Astrocyte (in vitro differentiated cells and primary cell): ENCODE measurements around the gene ABHD17C. TPM values are rescaled to one million over a fixed set of nuclear protein-coding genes. Genes with fewer than 3 reads are reported as not detected.

ENCODE experiments used
- DNase-seq: peaks from one replicate; pipeline ENCODE4 v3.0.0-alpha.2; 2010; ENCODE audit warnings: low read depth
- FAIRE-seq: peaks from 2 replicates; lab custom pipeline; 2011; peaks lifted over from hg19 to GRCh38; lab: Jason Lieb, UNC
- H2AFZ ChIP-seq: 2 replicates; pipeline ENCODE4 v1.6.0; 2012; ENCODE audit warnings: low read depth, low read length, inconsistent platforms
- H3K27ac ChIP-seq: 2 replicates; pipeline ENCODE4 v1.5.1; 2011; ENCODE audit warnings: low read depth, low read length, inconsistent platforms
- H3K27me3 ChIP-seq: 2 replicates; pipeline ENCODE4 v1.6.0; 2011; ENCODE audit warnings: low read length, inconsistent platforms; ENCODE audit not compliant: insufficient read depth
- H3K36me3 ChIP-seq: 2 replicates; pipeline ENCODE4 v1.5.1; 2011; ENCODE audit warnings: low read length, inconsistent platforms; ENCODE audit not compliant: insufficient read depth
- H3K4me1 ChIP-seq: 2 replicates; pipeline ENCODE4 v1.5.1; 2011; ENCODE audit warnings: low read length, inconsistent platforms; ENCODE audit not compliant: insufficient read depth
- H3K4me2 ChIP-seq: 2 replicates; pipeline ENCODE4 v1.6.0; 2012; ENCODE audit warnings: low read length, inconsistent platforms
- H3K4me3 ChIP-seq: 2 replicates; pipeline ENCODE4 v1.5.1; 2011; ENCODE audit warnings: low read depth, mild to moderate bottlenecking, low read length, inconsistent platforms; ENCODE audit not compliant: insufficient read depth
- H3K79me2 ChIP-seq: 2 replicates; pipeline ENCODE4 v1.6.0; 2012; ENCODE audit warnings: mild to moderate bottlenecking, low read length, inconsistent platforms; ENCODE audit not compliant: insufficient read depth
- H3K9ac ChIP-seq: 2 replicates; pipeline ENCODE4 v1.6.0; 2012; ENCODE audit warnings: mild to moderate bottlenecking, low read length, inconsistent platforms
- H3K9me3 ChIP-seq: 2 replicates; pipeline ENCODE4 v1.5.1; 2012; ENCODE audit warnings: low read depth, mild to moderate bottlenecking, low read length, inconsistent platforms; ENCODE audit not compliant: insufficient read depth
- H4K20me1 ChIP-seq: 2 replicates; pipeline ENCODE4 v1.6.0; 2012; ENCODE audit warnings: low read length, inconsistent platforms; ENCODE audit not compliant: insufficient read depth
- H3K27ac Mint-ChIP-seq: one replicate; pipeline ENCODE4 v1.8.0; 2021; ENCODE audit warnings: mild to moderate bottlenecking, mixed read lengths; ENCODE audit not compliant: unreplicated experiment
- H3K27me3 Mint-ChIP-seq: one replicate; pipeline ENCODE4 v1.8.0; 2021; ENCODE audit warnings: low read depth, mixed read lengths; ENCODE audit not compliant: unreplicated experiment
- H3K36me3 Mint-ChIP-seq: one replicate; pipeline ENCODE4 v1.8.0; 2021; ENCODE audit warnings: low read depth, mixed read lengths; ENCODE audit not compliant: unreplicated experiment
- H3K4me1 Mint-ChIP-seq: one replicate; pipeline ENCODE4 v1.8.0; 2021; ENCODE audit warnings: low read depth, mixed read lengths; ENCODE audit not compliant: unreplicated experiment
- H3K4me3 Mint-ChIP-seq: one replicate; pipeline ENCODE4 v1.8.0; 2021; ENCODE audit warnings: mild to moderate bottlenecking, moderate library complexity, mixed read lengths; ENCODE audit not compliant: unreplicated experiment
- H3K9me3 Mint-ChIP-seq: one replicate; pipeline ENCODE4 v1.8.0; 2021; ENCODE audit warnings: mild to moderate bottlenecking, mixed read lengths; ENCODE audit not compliant: unreplicated experiment
- CTCF ChIP-seq: IDR thresholded peaks from 2 replicates; pipeline ENCODE4 v1.5.1; 2011; ENCODE audit warnings: low read depth, mild to moderate bottlenecking, inconsistent platforms, low read length, moderate library complexity; ENCODE audit not compliant: insufficient read depth
- EZH2 ChIP-seq: IDR thresholded peaks from 2 replicates; pipeline ENCODE4 v1.6.1; 2012; ENCODE audit warnings: mild to moderate bottlenecking, low read length, inconsistent platforms; ENCODE audit not compliant: insufficient read depth
- total RNA-seq: library from RNA; stranded (reverse); gene quantifications from 2 replicates; pipeline ENCODE4 v1.2.1, GENCODE V29; 2021

Gene ABHD17C
- total RNA-seq, 1 donor from 2014 or later, result 10.2 TPM

- Histone ChIP-seq H3K4me3 (no peak overlapping the region), H3K4me2 (no peak overlapping the region), H3K9me3 (no peaks in the 10 kb centered on the region), H2AFZ (no peak overlapping the region), H4K20me1 (no peaks in the 10 kb centered on the region), H3K9ac (no peak overlapping the region), H3K79me2 (no peaks in the 10 kb centered on the region), H3K4me1 (no peaks in the 10 kb centered on the region), H3K36me3 (no peaks in the 10 kb centered on the region), H3K27me3 (no peaks in the 10 kb centered on the region), H3K27ac (no peak overlapping the region)
- peaks cover 1% of the 10 kb centered on the region for H3K9me3 Mint-ChIP-seq
- no peak for FAIRE-seq
- H3K4me3 Mint-ChIP-seq, result no peak overlapping the region
- TF ChIP-seq EZH2 (no peak), CTCF (no peak)
- no peaks in the 10 kb centered on the region for H3K36me3 Mint-ChIP-seq
- peaks cover 10% of the 10 kb centered on the region for H3K27me3 Mint-ChIP-seq
- peak; percentile 13 for DNase-seq
- H3K4me1 Mint-ChIP-seq, result peaks cover 2% of the 10 kb centered on the region
- no peak overlapping the region for H3K27ac Mint-ChIP-seq
Observed at GRCh38 chr15:80684697-80685096, 10.4 kb upstream of the ABHD17C start.

- peaks cover 10% of the 10 kb centered on the region for H3K27me3 Mint-ChIP-seq
- no peak for FAIRE-seq
- TF ChIP-seq CTCF (no peak), EZH2 (no peak)
- H3K36me3 Mint-ChIP-seq, result no peaks in the 10 kb centered on the region
- peaks cover 1% of the 10 kb centered on the region for H3K9me3 Mint-ChIP-seq
- Histone ChIP-seq H3K4me1 (no peaks in the 10 kb centered on the region), H3K27me3 (no peaks in the 10 kb centered on the region), H3K9ac (no peak overlapping the region), H3K36me3 (no peaks in the 10 kb centered on the region), H3K9me3 (no peaks in the 10 kb centered on the region), H3K4me3 (no peak overlapping the region), H3K27ac (no peak overlapping the region), H3K79me2 (no peaks in the 10 kb centered on the region), H4K20me1 (no peaks in the 10 kb centered on the region), H3K4me2 (no peak overlapping the region), H2AFZ (no peak overlapping the region)
- no peak for DNase-seq
- H3K27ac Mint-ChIP-seq, result no peak overlapping the region
- peaks cover 4% of the 10 kb centered on the region for H3K4me1 Mint-ChIP-seq
- H3K4me3 Mint-ChIP-seq, result no peak overlapping the region
Observed at GRCh38 chr15:80685628-80686027, 9.5 kb upstream of the ABHD17C start.

GRCh38 chr15:80689294-80689693 lies 5.8 kb upstream of the ABHD17C start:
- no peak overlapping the region for H3K4me3 ChIP-seq
- Mint-ChIP-seq H3K27me3 (no peaks in the 10 kb centered on the region), H3K36me3 (no peaks in the 10 kb centered on the region), H3K9me3 (no peaks in the 10 kb centered on the region), H3K4me3 (no peak overlapping the region), H3K27ac (no peak overlapping the region), H3K4me1 (peaks cover 9% of the 10 kb centered on the region)
- no peak overlapping the region for H2AFZ ChIP-seq
- no peaks in the 10 kb centered on the region for H3K4me1 ChIP-seq
- H3K27ac ChIP-seq, result no peak overlapping the region
- DNase-seq (no peak), FAIRE-seq (no peak)
- H3K9me3 ChIP-seq, result no peaks in the 10 kb centered on the region
- H3K4me2 ChIP-seq, result no peak overlapping the region
- no peak for TF ChIP-seq CTCF
- no peak for TF ChIP-seq EZH2
- no peaks in the 10 kb centered on the region for H3K27me3 ChIP-seq
- H3K36me3 ChIP-seq, result no peaks in the 10 kb centered on the region
- no peak overlapping the region for H3K9ac ChIP-seq
- H4K20me1 ChIP-seq, result no peaks in the 10 kb centered on the region
- no peaks in the 10 kb centered on the region for H3K79me2 ChIP-seq
